Medulla oblongata (tissue), 1 donor: Measurements from ENCODE around the gene MTA1.

Experiments used
- DNase-seq: peaks from one replicate; pipeline ENCODE4 v3.0.0-alpha.2; 2015; ENCODE audit errors: extremely low spot score

Gene MTA1

DNA sequence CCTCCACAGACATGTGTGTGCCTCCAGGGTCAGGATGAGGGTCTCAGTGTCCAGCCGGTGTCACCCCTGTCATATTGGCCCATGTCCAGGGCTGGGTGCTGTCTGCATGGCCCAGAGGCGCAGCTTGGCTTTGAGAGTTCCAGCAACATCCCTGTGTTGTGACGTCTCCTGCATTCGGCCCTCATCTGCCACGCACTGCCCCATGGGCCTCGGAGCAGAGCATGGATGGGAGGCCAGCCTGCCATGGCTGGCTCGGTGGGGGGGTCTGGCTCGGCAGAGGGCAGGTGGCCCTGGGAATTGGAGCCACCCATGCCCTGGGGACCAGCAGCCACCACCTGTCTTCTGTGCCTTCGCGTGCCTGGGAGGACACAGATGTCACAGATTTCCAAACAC, 32.1 kb upstream of the MTA1 start:
- no peak for DNase-seq

DNA sequence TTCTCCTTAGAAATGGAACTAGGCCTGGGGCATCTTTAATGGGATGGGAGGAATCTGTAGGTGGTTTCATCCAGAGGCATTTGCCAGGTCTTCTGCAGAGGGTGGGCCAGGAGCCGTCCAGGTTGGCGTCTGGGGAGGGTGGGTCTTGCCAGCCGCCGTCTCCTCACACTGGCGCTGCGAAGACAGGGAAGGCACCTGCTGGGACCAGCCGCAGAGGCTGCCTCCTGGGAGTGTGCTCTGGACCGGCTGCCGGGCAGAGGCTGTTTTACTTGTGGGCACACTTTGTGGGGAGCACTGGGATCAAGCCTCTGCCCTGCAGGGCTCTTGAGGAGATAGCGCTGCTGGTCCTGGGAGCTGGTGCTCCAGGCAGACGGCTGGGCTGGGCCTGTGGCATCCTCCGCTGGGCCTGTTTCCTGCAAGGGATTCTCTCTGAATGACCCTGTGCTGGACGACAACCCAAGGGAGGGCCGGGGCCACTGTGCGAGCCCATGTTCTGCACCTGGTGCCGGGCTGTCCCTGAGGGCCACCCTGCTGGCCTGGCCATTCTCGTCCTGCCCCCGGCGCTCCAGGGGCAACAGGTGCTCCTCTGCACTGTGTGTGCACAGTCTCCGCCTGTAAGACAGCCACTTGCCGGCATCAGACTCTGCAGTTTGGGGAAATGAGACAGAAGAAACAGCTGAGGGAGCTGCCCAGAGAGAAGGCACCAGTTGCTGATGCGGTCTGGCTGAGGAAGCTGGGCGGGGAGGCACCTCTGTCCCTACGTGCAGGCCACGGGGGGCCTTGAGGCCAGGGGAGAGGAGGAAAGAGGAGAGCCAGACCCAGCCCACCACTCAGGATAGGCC, 31.3 kb upstream of the MTA1 start:
- peak; percentile 48 for DNase-seq

DNA sequence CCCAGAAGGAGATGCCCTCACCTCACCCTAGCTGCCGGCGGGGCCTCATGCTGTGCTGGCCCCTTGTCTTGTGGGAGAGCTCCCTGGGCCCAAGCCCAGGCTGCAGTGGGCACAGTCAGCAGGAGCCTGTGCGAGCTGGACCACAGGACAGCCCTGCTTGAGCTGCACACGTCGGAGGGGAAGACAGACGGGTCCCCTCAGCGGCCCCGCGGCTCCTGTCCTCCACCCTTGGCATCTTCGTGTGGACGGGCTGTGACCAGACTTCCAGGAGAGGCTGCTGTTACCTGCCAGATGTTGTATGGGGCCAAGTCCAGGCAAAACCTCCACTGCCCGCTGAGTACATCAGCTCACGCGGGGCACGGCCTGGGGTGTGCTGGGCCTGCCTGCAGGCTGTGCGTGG, 30.7 kb upstream of the MTA1 start:
- no peak for DNase-seq

DNA sequence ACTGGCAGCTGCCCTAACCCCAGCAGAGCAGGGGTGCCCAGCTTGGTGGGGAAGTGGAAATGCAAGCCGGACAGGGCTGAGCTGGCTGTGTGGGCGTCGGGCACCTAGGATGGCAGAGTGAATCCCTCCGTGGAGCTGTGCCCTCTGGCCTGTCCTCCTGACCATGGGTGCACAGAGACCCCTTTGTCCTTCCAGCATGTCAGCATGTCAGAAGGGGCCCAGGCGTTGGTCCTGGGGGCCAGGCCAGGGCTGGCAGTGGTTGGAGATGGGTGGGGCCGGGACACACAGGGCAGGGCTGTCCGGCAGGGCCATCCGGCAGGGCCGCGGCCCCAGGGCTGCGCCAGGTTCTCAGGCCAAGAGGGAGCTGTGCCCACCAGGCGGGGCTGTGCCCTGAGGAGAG, 30.1 kb upstream of the MTA1 start:
- peak; percentile 35 for DNase-seq

DNA sequence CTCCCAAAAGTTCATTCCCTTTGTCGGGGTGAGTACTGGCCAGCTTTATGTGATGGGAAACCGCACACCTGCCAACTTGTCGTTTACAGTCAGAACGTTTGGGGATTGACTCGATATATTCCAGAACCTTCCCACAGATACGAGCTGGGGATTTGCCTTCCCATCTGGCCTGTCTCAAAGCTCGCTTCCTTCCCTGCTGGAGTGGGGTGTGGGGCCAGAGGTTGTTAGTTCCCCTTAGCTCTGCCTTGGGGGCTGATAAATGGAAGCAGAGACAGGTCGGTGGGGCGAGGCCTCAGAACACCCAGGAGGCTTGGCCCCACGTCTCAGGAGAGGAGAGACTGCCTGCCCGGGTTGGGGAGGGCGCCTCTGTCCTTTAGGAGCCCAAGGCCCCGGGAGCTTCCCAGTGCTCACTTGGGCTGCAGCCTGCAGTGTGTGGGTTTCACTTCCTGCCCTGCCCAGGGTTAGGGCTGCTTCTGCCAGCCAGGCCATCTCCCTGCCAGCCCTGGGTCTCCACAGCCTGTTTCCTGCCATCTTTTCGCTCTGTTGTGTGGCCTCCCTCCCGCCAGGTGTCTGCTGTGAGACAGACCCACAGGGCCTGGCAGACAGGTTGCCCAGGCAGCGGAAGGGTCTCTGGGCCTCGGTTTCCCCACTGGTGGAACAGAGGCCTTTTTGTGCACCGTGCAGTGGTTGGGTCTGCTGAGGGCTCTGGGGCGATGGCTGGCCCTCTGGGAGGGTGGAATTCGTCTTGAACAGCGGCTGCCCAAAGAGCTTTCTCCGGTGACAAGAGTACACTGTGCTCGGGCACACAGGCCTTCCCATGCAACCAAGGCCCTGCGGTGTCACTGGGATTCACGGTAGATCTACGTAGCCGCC, 29.4 kb upstream of the MTA1 start:
- DNase-seq = peak; percentile 59

DNA sequence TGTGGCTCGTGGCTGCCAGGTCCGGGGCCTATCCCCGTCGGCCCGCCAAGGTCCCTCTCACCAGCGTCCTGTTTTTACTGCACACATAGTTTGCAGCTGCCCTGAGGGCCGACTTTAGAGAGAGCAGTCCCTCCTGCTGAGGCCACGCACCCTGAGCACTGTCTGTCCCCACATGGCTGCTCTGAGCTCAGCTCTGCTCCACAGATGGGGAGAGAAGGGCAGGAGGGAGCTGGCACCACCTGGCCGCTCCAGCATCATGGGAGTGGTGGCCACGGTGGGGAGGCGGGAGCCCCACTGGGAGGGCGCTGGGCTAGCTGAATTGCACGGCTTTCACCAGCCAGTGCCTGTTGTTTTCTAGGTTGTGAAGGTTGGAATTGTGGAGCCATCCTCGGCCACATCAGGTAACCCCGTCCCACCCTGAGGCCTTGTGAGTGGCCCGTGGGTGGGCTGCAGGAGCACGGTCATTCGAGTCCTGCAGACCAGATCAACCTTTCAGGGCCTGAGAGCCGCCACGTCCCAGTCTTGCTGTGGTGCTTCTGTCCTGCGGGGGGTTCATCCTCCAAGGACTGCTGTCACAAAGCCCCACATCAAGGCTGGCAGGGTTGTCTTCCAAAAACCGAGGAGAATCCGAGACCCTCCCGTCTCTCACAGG, 28.7 kb upstream of the MTA1 start:
- no peak for DNase-seq

DNA sequence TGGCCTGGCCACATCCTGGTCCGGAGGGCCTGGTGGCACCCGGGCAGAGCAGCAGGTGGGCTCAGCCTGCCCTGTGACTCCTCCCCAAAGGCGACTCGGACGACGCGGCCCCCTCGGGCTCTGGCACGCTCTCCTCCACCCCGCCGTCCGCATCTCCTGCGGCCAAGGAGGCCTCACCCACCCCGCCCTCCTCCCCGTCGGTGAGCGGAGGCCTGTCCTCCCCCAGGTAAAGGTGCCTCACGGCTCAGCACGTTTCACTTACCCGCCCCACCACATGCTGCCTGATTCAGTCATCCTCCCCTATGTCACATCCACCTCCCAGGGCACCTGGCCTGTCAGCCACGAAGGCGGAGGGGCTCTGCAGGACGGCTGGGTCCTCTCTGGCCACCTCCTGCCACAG, 28.1 kb upstream of the MTA1 start:
- no peak for DNase-seq

DNA sequence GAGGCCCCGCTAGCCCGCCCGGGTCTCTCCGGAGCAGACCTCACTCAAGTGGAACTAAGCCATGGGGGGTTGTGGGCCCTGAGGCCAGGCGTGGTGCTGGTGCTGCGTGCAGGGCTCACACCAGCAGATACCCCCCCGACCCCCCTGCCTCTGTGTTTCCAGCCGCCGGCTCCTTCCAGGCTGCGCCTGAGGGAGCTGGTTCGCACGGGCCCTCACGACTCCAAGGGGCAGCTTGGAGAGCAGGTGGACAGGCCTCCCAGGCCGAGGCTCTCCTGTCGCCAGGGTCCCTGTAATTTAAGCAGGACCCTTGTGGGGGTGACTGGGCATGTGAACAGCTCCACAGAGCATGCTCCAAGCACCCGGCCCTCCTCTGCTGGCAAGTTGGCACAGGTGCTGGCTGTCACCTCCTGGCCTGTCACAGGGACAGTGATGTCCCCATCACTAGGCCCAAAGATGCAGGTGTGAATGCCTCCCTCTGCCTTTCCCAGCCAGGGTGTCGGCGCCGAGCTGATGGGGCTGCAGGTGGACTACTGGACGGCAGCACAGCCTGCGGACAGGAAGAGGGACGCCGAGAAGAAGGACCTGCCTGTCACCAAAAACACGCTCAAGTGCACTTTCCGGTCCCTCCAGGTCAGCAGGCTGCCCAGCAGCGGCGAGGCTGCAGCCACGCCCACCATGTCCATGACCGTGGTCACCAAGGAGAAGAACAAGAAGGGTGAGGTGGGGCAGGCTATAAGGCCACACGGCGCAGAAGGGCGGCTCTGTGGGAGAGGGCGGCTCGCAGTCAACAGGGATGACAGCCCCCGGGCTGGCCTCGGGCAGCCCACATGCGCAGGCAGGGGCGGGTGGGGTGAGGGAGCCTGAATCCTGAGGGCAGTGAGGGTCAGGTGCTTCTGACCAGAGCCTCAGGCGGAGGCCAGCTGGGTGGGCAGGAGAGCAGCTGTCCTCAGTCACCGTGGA, 27.2 kb upstream of the MTA1 start:
- no peak for DNase-seq

DNA sequence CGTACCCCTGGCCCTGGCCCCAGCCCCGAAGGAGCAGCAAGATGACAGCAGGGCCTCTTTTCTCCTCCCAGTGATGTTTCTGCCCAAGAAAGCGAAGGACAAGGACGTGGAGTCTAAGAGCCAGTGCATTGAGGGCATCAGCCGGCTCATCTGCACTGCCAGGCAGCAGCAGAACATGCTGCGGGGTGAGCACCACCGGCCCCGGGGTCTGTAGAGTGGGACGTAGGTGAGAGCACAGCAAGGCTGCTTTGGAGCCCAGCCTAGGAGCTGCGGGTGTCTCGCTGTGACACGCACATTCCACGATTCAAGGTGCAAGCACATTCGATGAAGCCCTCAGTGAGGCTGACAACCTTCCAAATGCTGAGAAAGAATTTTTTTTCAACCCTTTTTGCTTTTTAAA, 26.5 kb upstream of the MTA1 start:
- no peak for DNase-seq

DNA sequence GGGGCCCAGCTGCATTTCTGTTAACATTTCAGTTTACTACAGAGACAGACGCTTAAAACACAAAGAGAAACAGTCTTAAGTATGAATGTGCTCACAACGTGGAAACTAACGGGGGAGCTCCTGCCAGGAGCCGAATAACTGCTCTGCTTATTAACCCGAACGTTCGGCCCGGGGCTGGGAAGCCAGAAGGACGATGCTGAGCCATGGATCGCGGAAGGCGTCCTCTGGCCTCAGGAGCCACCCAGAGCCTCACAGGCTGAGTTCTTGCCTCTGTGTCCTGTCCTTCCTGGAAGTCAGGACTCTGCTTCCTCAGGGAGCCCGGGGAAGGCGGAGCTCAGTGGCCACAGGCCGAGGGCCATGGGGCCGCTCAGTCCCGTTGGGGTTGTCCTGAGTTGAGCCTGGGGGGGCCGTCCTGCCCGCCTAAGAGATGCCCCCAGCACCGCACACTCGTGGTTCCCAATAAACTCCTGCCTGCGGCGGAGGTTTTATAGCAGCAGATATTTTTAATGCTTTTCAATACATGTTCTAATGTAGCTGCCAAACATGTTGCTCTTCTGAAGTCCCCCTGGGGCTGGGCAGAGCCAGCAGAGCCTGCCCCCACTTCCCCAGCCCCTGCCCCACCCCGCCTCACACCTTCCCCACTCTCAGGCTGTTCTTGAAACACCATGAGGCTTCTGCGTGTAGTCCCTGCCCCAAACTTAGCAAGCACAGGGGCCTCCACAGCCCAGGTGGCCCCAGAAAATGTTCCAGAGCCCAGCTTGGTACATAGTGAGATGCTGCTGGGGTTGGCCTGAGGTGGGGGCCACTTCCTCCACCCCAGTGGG, 24.7 kb upstream of the MTA1 start:
- DNase-seq = no peak

DNA sequence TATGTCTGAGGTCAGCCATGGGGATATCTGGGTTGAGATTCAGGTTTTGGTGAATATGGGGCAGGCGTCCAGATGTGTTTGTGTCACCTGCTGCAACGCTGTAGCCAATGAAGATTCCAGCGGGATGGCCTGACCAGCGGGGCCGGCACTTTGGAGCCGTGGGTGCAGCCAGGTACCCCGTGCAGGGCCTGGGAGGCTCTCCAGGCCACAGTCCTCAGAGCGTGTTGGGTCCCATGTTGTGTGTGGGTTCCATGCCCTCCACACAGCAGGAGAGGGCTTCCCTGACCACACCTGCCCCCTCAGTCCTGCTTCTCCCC, 24.1 kb upstream of the MTA1 start:
- DNase-seq = no peak

DNA sequence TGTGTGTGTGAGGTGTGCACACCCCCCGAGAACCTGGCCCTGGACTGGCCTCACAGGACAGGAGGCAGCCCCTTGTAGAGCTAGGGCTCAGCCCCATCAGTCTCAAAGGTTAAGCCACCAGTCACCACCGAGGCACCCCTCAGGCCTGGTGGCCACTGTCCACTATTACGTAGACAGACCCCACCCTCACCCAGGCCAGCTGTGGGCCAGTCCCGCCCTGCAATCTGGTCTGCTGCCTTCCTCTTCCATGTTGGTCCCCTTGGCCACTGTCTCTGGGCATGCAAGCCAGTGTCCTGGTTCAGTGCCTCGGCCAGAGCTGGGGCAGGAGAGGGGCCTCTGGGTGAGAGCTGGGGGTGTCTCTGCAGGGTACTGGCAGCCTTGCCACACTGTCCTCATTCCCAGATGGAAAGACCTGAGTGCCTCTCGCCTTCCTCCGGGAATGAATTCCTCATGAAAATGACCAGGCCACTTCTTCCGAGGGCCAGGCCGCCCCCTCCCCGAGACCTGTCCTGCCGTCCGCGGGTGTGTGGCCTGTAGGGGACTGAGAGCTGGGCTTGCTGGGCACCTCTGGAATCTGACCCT, 22.2 kb upstream of the MTA1 start:
- no peak for DNase-seq

DNA sequence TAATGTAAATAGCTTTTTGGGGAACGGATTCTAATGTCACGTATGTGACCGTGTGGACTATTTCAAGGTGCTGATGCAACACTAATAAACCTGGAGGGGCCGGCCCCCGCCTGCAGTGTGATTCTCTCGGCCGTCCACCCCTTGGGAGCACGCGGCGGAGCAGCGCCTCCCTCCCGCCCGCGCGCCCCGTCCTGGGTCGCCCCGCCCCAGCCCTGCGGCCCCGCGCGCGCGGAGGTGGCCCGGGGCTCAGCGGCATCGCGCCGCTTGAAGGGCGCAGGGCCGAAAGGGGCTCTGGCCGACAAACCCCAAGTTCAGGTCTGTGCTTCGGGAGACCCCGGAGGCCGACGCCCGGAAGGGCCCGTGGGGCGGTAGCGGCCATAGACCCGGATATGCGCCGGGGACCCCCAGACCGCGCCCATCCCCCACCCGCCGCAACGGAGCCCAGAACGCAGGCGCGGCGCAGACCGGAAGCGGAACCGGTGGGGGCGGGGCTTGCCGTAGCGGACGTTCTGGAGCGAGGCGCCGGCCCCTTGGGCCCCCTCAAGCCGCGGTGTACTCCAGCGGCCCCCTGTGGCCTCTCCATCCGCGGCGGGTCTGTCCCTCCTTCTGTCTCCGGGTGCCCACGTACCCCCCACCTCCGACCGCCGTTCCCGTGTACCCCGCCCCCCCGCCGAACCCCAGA, 21.4 kb upstream of the MTA1 start, which contains the start of gene TEX22:
Gene TEX22, plus strand, starts transcription at position 495 of the 682 bp plus-strand sequence. CDS start 803 bp downstream, outside the sequence.
- peak; percentile 81 for DNase-seq

DNA sequence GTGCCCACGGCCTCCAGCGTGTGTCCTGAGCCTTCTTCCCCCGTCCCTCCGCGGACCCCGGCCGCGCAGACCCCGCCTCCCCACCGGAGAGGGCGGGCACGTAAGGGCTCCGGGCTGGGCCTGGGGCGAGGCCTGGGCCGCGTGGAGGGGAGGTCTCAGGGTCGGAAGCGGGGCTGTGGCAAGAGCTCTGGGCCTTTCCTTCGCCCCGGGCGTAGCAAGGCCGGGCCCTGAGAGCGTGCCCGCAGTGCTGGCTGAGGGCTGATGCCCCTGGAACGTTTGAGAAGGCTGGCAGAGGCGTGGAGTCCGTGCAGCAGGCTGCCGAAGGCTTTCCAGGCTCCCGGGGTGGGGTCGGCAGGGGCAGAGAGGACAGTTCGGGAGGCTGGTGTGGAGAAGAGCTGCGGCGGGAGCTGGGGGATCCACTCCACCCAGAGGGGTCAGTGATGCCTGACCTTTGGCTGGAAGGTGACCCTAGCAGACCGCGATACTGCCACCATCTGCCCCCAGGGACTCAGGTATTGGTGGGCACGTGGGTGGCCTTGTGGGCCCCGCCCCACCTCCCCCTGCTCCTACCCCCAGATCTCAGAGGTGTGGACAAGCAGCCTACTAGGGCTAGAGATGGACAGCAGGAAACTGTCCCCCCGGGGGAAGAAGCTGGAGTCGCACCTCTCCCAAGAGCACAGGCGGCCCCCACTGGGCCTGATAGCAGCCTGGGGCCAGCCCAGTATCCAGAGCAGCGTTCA, 20.7 kb upstream of the MTA1 start:
- DNase-seq = no peak

DNA sequence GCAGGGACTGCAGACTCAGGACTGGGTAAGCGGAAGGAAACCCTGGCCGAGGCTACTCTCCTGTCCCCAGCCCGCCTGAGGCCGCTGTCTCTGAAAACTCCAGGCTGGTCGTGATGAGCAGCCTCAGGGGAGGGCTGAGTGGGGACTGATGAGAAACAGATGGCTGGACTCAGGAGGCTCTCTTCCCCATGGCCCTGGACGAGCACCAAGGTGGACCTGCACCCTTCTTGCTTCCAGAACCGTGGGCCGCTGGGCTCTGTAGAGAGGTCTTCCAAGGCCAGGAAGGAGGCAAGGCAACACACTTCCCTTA, 20.2 kb upstream of the MTA1 start:
- DNase-seq = no peak

DNA sequence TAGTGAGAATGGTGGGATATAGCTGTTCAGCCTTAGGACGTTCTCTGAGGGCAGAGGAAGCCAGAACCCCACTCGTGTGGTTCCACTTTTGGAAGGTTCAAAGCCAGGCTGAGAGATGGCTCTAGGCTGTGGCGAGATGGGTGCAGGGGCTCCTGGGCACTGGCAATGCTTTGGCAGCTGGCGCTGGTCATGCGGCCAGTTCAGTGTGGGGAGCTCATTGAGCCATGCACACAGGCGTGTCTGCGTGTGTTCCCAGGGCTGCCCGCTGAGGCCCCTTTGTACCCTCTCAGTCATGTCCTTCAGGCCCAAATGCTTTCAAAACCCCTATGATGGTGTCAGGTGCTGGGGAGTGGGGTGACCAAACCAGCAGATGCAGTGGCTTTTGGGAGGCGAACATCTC, 19.6 kb upstream of the MTA1 start:
- no peak for DNase-seq

DNA sequence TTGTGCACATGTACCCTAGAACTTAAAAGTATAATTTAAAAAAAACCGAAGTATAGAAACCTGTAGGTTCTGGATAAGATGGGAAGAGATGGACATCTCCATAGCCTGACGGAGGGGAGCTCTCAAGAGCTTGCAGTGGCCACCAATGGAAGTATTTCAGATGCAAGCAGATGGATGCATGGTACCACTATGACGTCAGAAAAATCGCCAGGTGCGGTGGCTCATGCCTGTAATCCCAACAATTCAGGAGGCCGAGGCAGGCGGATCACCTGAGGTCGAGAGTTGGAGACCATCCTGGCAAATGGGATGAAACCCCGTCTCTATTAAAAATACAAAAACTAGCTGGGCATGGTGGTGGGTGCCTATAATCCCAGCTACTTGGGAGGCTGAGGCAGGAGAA, 17.9 kb upstream of the MTA1 start:
- DNase-seq = no peak

DNA sequence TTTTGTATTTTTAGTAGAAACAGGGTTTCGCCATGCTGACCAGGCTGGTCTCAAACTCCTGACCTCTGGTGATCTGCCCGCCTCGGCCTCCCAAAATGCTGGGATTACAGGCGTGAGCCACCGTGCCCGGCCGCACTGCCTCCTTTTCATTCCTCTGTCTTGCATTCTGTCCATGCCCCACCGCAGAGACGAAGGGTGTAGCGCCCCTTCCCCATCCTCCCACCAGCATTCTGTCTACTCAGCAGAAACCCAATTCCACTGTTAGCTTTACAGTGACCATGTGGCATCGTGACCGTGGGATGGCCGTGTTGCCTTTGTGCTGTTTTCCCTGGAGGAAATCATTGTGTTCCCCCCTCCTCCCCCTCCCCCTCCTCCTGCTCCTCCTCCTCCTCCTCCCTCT, 11.0 kb upstream of the MTA1 start:
- no peak for DNase-seq

DNA sequence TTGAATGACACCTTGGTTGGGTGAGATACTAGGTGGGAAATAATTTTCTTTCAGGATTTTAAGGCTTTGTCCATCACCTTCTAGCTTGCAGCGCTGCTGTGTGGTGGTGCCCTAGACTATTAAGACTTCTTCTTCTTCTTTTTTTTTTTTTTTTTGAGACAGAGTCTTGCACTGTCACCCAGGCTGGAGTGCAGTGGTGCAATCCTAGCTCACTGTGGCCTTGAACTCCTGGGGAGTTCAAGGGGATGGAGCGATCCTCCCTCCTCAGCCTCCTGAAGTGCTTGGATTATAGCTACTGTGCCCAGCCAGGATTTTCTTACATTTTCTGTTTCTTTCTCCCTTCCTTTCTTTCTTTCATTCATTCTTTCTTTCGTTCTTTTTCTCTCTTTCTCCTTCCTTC, 10.3 kb upstream of the MTA1 start:
- DNase-seq = no peak
